HG02678 (cell line): Measurements from ENCODE around the gene ADAMTS8.

ENCODE experiments used
- ATAC-seq: cut with Tn5 transposase; IDR thresholded peaks from one replicate; pipeline ENCODE4 v1.9.1; 2021; ENCODE audit warnings: mild to moderate bottlenecking, moderate library complexity; ENCODE audit not compliant: unreplicated experiment

Gene ADAMTS8

GRCh38 chr11:130462931-130463330, 34.5 kb upstream of the ADAMTS8 start:
- ATAC-seq, result no peak

- ATAC-seq, result no peak
These were observed 33.9 kb upstream of the ADAMTS8 start for GRCh38 chr11:130462101-130462885.

- no peak for ATAC-seq
These were observed 31.1 kb upstream of the ADAMTS8 start for GRCh38 chr11:130459521-130459920.

DNA sequence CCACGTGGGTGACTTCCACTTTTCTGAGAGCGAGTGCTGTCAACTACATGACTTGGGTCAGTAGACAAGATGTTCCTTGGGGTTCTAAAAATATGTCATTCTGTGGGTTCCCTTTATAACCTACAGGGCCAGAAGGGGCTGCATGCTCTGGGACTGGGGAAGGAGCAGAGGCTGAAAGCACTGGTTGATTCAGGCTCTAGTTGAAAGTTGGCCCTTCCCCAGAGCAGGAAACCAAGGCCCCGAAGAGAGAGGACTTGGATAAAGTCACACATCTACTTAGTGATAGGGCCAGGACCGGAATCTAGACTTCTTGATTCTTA, 30.0 kb upstream of the ADAMTS8 start:
- ATAC-seq, result no peak

- no peak for ATAC-seq
These were observed 29.4 kb upstream of the ADAMTS8 start for GRCh38 chr11:130457623-130458409.

DNA sequence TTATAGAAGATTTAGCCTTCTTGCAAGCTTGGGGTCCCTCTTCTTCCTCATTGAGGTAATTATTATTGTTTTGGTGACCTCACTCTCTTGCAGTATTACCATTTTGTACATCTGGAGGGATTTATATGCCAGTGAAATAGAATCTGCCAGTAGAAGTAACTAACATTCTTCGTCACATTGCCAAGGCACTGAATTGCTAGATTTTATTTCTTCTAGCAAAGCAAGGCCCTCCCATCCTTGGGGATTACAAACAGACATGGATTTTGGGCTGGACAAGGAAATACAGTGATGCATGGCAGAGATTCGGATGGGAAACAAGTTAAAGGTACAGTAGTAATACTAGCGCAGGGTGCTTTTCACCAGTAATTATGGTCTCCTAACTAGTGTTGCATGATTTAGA, 27.9 kb upstream of the ADAMTS8 start:
- no peak for ATAC-seq

- no peak for ATAC-seq
These were observed 27.2 kb upstream of the ADAMTS8 start for GRCh38 chr11:130455483-130456127.

- no peak for ATAC-seq
These were observed 26.3 kb upstream of the ADAMTS8 start for GRCh38 chr11:130454491-130455252.

DNA sequence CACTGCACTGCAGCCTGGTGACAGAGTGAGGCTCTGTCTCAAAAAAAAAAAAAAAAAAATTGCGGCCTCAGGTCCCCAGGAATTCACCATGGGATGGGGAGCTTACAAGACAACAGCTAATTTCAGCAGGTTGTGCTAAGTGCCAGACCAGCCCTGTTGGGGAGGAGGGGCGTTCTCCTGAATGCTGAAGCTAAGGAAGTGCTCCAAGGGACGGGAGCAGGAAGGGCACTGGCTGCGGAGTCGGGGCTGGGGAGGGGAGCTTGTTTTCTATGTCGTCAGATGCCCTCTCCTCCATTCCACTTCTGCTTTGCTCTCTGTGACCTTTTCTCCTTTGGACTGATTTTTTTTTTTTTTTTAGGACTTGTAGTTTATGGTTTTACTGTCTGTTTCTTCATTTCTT, 24.5 kb upstream of the ADAMTS8 start:
- no peak for ATAC-seq

DNA sequence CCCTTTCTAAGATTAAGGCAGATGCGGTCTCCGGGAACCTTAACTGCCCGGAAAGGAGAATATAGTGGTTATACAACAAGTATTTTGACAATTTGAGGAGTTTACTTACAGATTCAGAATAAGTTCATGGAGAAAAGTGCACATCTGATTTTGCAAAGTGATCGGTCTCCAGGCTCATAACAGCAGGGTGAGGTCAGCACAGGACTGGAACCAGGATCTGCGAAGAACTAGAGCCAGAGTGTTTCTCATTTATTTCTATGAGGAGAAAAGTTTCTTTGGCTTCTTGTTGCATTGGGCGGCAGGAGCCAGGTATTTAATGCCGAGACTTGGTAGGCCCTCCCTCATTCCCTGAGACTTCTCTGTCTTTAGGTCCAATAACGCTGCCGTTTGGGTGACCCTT, 23.8 kb upstream of the ADAMTS8 start:
- ATAC-seq, result no peak

DNA sequence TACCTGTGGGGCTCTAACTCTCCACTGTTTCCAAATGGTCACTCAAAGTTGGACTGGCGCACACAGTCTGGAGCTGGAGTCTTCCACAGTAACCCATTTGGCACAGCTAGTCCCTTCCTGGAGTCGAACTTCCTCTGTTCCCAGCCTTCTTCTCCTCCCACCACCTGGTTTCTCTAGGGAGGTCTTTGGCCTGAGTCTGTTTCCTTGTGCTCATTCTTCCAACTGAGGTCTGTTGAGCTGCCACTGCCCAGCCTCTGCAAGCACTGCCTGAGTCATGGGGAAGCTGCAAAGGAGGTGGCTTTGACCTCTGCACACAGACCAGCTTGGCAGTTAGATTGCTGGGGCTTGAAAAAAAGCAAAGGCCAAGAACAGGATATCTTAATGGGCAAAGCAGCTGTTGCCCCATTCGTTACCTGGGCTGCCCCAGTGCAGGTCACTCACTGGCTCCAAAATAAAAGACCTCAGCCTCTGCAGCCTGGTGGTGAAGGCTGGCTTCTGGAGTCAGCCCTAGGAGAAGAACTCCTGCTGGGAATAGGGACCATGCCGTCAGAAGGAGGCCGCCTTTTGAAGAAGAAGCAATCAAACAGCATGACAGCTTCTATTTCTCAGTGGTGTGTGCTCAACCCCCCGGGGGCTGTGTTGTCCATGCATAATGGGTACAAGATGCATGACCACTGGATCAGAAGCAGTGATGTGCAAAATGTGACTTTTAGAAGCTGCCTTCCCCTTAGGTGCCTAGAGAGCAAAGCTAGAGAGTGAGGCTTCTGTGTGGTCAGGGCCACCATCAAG, 23.0 kb upstream of the ADAMTS8 start:
- no peak for ATAC-seq

DNA sequence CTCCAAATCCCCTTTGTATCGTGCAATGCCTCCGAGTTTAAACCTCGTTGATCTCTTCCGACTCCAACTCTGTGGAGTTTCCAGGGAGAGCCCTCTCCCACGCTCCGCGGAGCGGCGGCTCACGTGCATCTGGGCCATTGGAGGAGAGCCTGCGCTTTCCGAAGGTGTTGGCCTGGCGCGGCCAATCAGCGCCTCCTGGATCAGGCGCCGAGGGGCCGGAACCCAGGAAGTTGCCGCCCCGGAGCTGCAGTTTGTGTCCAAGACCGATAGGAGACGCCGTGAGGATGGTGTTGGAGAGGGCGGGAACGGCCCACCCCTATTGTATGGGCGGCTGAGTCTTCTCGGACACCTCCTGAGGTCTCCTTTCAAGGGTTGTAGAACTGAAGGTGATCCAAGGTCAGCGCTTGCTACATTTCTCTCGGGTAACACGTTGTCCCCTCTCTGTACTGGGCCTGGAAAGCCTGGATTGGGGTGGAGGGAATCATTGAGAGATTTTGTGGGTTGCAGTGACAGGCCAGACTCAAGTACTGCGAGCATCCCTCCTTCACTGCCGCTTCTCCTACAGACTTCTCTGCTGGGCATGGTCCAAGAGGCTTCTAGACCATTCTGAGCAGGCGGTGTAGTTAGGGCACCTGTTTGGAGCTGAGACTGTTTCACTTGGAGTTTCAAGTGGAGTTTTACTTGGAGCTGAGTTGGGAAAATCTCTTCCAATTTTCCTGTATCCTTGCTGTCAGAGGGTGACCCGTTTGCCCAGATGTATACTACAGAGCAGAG, 21.8 kb upstream of the ADAMTS8 start:
- no peak for ATAC-seq

DNA sequence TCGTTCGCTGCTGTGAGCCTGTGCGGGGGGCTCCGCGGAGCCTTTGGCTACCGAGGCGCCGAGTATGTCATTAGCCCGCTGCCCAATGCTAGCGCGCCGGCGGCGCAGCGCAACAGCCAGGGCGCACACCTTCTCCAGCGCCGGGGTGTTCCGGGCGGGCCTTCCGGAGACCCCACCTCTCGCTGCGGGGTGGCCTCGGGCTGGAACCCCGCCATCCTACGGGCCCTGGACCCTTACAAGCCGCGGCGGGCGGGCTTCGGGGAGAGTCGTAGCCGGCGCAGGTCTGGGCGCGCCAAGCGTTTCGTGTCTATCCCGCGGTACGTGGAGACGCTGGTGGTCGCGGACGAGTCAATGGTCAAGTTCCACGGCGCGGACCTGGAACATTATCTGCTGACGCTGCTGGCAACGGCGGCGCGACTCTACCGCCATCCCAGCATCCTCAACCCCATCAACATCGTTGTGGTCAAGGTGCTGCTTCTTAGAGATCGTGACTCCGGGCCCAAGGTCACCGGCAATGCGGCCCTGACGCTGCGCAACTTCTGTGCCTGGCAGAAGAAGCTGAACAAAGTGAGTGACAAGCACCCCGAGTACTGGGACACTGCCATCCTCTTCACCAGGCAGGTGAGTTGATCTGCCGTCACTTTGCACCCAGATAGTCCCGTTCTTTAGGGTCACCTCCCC, 21.0 kb upstream of the ADAMTS8 start:
- ATAC-seq, result no peak

- ATAC-seq, result no peak
These were observed 20.3 kb upstream of the ADAMTS8 start, which contains the start of gene ADAMTS15 for GRCh38 chr11:130448416-130449309. Gene ADAMTS15 (plus strand): TSS chr11:130448645. CDS start chr11:130448974, 329 bp downstream.

DNA sequence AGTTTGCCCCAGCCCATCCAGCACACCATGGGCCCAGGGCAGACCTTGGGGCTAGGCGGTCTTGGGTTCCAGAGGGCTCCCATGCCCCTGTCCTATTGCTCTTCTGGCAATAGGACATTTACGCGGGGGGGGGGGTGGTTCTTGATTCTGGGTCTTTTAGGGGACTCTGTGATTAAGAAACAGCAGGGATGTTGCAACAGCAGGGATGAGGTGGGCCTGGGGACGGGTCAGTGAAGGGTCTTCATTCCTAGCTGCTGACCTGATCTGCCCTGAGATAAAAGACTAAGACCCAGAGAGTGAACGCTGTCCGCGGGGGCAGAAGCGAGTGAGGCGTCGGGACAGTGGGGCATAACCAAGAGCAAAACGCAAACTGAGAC, 19.6 kb upstream of the ADAMTS8 start:
- no peak for ATAC-seq

DNA sequence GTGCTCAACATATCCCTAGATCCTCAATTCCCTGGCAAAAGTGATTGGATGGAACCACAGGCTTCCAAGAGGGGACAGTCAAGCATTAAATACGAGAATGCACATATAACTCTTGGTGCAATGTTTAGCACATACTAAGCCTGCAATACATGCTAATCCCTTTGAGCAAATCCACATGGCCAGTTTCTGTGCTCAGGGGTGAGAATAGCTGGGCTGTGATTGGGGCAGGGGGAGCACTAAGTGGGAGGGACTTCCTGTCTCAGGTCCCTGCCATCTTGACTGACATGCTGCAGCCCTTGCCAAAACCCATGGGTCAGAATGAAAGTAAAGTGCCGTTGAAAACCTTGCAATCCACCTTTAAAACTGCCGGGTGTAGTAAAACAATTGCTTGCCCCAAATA, 17.4 kb upstream of the ADAMTS8 start:
- no peak for ATAC-seq

- ATAC-seq, result no peak
These were observed 14.3 kb upstream of the ADAMTS8 start for GRCh38 chr11:130442737-130443136.

GRCh38 chr11:130441719-130442118, 13.3 kb upstream of the ADAMTS8 start:
- ATAC-seq, result no peak
